ENCODE data around the gene PRR14. TPM values are rescaled to one million over a fixed set of nuclear protein-coding genes. Genes with fewer than 3 reads are reported as not detected.
"Not testable (repeated sequence)": the region's sequence is repeated elsewhere in the genome, so short reads cannot be mapped to it uniquely, and the experiment has no call there.

The PRR14 gene
- total RNA-seq, 3 donors from 2014 or later (not counting 1 experiment from before 2014, with no cell fraction given): 81.0 to 110 (median 101) TPM

GRCh38 chr16:30692396-30693064 is 41.8 kb downstream of the PRR14 start:
- H3K9me3 Mint-ChIP-seq: no peaks in the 10 kb centered on the region
- no peaks in the 10 kb centered on the region for H3K9me3 ChIP-seq (ENCODE audit: control insufficient read depth, insufficient read depth, low read length)
- 87% methylated on average over 10 of the region's 10 CpGs for WGBS (ENCODE audit: insufficient coverage)
- no peak for TF ChIP-seq CTCF (IDR thresholded peaks at IDR 0.05)
- no peak overlapping the region for H3K27ac Mint-ChIP-seq
- intact Hi-C loops (cut with micrococcal nuclease): loop anchor here (10.0 kb wide), 1 partner anchor 58 kb away; no protein-coding TSS in a partner anchor
- no peak for DNase-seq
- H3K4me3 ChIP-seq (ENCODE audit: low read length): no peak overlapping the region
- no peaks in the 10 kb centered on the region for H3K36me3 ChIP-seq (ENCODE audit: control insufficient read depth, insufficient read depth, low read length)
- ATAC-seq: no peak
- H3K27me3 Mint-ChIP-seq (ENCODE audit: low read depth in 2 of 2): no peaks in the 10 kb centered on the region
- H3K27me3 ChIP-seq (ENCODE audit: control insufficient read depth, insufficient read depth, low read length): no peaks in the 10 kb centered on the region
- no peak overlapping the region for H3K27ac ChIP-seq (ENCODE audit: low read length)
- no peaks in the 10 kb centered on the region for H3K36me3 Mint-ChIP-seq
- peaks cover 12% of the 10 kb centered on the region for H3K4me1 ChIP-seq (ENCODE audit: control insufficient read depth, insufficient read depth, low read length)
- H3K4me1 Mint-ChIP-seq: peaks cover 11% of the 10 kb centered on the region in 2 donors
- H3K4me3 Mint-ChIP-seq: no peak overlapping the region

- DNase-seq: no peak
- H3K4me1 ChIP-seq (ENCODE audit: control insufficient read depth, insufficient read depth, low read length): peaks cover 26% of the 10 kb centered on the region
Measured at GRCh38 chr16:30694926-30695693, 44.4 kb downstream of the PRR14 start.

GRCh38 chr16:30696646-30697045 is 45.9 kb downstream of the PRR14 start:
- not testable (repeated sequence) for H3K27me3 ChIP-seq (ENCODE audit: control insufficient read depth, insufficient read depth, low read length); H3K27ac ChIP-seq (ENCODE audit: low read length); ATAC-seq; H3K9me3 Mint-ChIP-seq; DNase-seq; H3K4me3 ChIP-seq (ENCODE audit: low read length); H3K9me3 ChIP-seq (ENCODE audit: control insufficient read depth, insufficient read depth, low read length); H3K36me3 Mint-ChIP-seq; H3K27me3 Mint-ChIP-seq (ENCODE audit: low read depth in 2 of 2)
- Histone ChIP-seq H3K36me3 (ENCODE audit: control insufficient read depth, insufficient read depth, low read length) (peaks cover 15% of the 10 kb centered on the region), H3K4me1 (ENCODE audit: control insufficient read depth, insufficient read depth, low read length) (peaks cover 26% of the 10 kb centered on the region)
- Mint-ChIP-seq H3K4me1 (peaks cover 36 to 42% of the 10 kb centered on the region in 2 donors), H3K4me3 (peak overlapping the region; percentile 47), H3K27ac (peak overlapping the region; percentile 98 to 100)
- WGBS (ENCODE audit: insufficient coverage): 100% methylated on average over 2 of the region's 3 CpGs
- intact Hi-C loops (cut with micrococcal nuclease): loop anchor here (5.0 to 10.0 kb wide), 3 partner anchors 51 to 226 kb away; partner anchors contain the start of genes FBXL19 and PHKG2

More at GRCh38 chr16:30694926-30695693, 44.4 kb downstream of the PRR14 start:
- ATAC-seq: no peak
- intact Hi-C loops (cut with micrococcal nuclease): loop anchor here (5.0 to 10.0 kb wide), 3 partner anchors 52 to 227 kb away; partner anchors contain the start of genes FBXL19 and PHKG2
- Histone ChIP-seq H3K4me3 (ENCODE audit: low read length) (no peak overlapping the region), H3K27ac (ENCODE audit: low read length) (no peak overlapping the region), H3K9me3 (ENCODE audit: control insufficient read depth, insufficient read depth, low read length) (no peaks in the 10 kb centered on the region), H3K36me3 (ENCODE audit: control insufficient read depth, insufficient read depth, low read length) (peaks cover 3% of the 10 kb centered on the region), H3K27me3 (ENCODE audit: control insufficient read depth, insufficient read depth, low read length) (no peaks in the 10 kb centered on the region)
- Mint-ChIP-seq H3K9me3 (no peaks in the 10 kb centered on the region), H3K4me1 (peaks cover 27 to 35% of the 10 kb centered on the region in 2 donors), H3K27me3 (ENCODE audit: low read depth in 2 of 2) (no peaks in the 10 kb centered on the region), H3K36me3 (no peaks in the 10 kb centered on the region), H3K4me3 (no peak overlapping the region), H3K27ac (no peak overlapping the region)
- 69% methylated on average over 10 of the region's 11 CpGs for WGBS (ENCODE audit: insufficient coverage)
- TF ChIP-seq CTCF (IDR thresholded peaks at IDR 0.05): no peak
